ENCODE results near the gene SND1.

The SND1 gene

DNA sequence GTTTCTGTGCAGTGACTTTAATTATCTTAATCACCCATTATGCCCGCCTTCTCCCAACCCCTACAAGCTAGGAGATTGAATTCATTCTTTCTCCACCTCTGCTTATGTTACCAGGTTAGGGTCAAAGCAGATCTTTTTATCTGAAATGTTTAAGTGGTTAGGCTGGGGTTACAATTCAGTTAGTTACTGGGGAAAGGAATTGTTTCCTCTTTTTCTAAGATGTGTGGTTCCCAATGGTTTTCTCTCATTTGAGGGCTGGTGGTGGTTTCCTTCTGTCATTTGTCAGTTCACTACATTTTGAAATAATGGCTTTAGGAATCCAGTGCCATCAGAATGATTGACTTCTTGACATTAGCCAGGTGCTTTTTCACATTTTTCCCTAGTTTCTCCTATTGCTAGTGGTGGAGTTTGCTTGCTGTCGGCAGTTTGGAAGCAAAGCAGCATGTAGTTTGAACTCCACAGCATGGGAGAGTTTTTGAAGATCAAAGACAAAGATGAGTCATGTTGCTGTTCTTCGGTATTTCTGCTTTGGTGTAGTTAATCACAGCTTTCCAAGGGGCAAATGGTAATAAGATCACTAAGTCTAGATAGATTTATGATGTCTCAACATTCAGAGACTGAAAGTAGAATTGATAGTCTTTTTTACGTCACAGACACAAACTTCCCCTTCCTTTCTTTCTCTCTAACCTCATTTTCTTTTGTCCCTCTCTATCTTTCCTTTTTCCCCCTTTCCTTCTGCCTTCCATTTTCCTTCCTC lies 168.2 kb downstream of the SND1 start:
- Histone ChIP-seq H3K4me1 (ENCODE audit: control insufficient read depth in 2 of 2, insufficient read depth in 2 of 2, low read length in 2 of 2) (peaks cover 0 to 3% of the 10 kb centered on the region in 2 donors), H3K4me3 (ENCODE audit: low read length in 2 of 2) (no peak overlapping the region), H3K27ac (ENCODE audit: low read depth in 2 of 2, low read length in 2 of 2) (no peak overlapping the region), H3K9me3 (ENCODE audit: control insufficient read depth in 2 of 2, low read length in 2 of 2) (no peaks in the 10 kb centered on the region), H3K9ac (ENCODE audit: low read depth in 1 of 2, low read length in 2 of 2) (no peak overlapping the region), H3K36me3 (ENCODE audit: control insufficient read depth in 2 of 2, insufficient read depth in 2 of 2, low read length in 2 of 2) (no peaks in the 10 kb centered on the region), H3K27me3 (ENCODE audit: control insufficient read depth in 2 of 2, insufficient read depth in 2 of 2, low read length in 2 of 2) (no peaks in the 10 kb centered on the region)

DNA sequence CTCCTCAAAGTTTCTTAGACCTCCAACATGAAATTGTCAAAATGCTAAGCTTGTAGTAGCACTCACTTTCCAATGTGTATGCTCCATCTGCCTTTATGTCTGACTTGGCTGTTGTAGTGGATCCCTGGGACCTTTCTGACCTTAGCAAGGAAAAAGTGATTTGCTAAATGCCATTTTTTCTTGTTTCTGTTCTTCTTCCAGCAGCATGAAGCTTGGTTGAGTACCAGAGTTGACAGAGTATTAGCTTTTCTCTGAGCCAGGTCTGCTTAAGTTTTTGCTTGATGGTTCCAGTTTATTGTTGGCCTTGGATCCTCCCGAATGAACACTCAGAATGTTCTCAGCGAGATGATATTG lies 168.7 kb downstream of the SND1 start:
- Histone ChIP-seq H3K27ac (ENCODE audit: low read depth in 2 of 2, low read length in 2 of 2) (no peak overlapping the region), H3K9me3 (ENCODE audit: control insufficient read depth in 2 of 2, low read length in 2 of 2) (no peaks in the 10 kb centered on the region), H3K9ac (ENCODE audit: low read depth in 1 of 2, low read length in 2 of 2) (no peak overlapping the region)

GRCh38 chr7:127821146-127821545 lies 169.2 kb downstream of the SND1 start:
- Histone ChIP-seq H3K9ac (ENCODE audit: low read depth in 1 of 2, low read length in 2 of 2) (no peak overlapping the region), H3K4me1 (ENCODE audit: control insufficient read depth in 2 of 2, insufficient read depth in 2 of 2, low read length in 2 of 2) (peaks cover 0 to 3% of the 10 kb centered on the region in 2 donors), H3K27ac (ENCODE audit: low read depth in 2 of 2, low read length in 2 of 2) (no peak overlapping the region)

More for the DNA sequence above, 168.7 kb downstream of the SND1 start:
- Histone ChIP-seq H3K36me3 (ENCODE audit: control insufficient read depth in 2 of 2, insufficient read depth in 2 of 2, low read length in 2 of 2) (no peaks in the 10 kb centered on the region), H3K4me1 (ENCODE audit: control insufficient read depth in 2 of 2, insufficient read depth in 2 of 2, low read length in 2 of 2) (peaks cover 0 to 3% of the 10 kb centered on the region in 2 donors), H3K27me3 (ENCODE audit: control insufficient read depth in 2 of 2, insufficient read depth in 2 of 2, low read length in 2 of 2) (no peaks in the 10 kb centered on the region), H3K4me3 (ENCODE audit: low read length in 2 of 2) (no peak overlapping the region)

GRCh38 chr7:127822822-127823508 lies 171.0 kb downstream of the SND1 start:
- no peaks in the 10 kb centered on the region for H3K9me3 ChIP-seq (ENCODE audit: control insufficient read depth in 2 of 2, low read length in 2 of 2)
- H3K4me1 ChIP-seq (ENCODE audit: control insufficient read depth in 2 of 2, insufficient read depth in 2 of 2, low read length in 2 of 2) = peaks cover 0 to 3% of the 10 kb centered on the region in 2 donors
- no peak overlapping the region for H3K27ac ChIP-seq (ENCODE audit: low read depth in 2 of 2, low read length in 2 of 2)
- H3K4me3 ChIP-seq (ENCODE audit: low read length in 2 of 2) = no peak overlapping the region
- no peaks in the 10 kb centered on the region for H3K36me3 ChIP-seq (ENCODE audit: control insufficient read depth in 2 of 2, insufficient read depth in 2 of 2, low read length in 2 of 2)
- H3K9ac ChIP-seq (ENCODE audit: low read depth in 1 of 2, low read length in 2 of 2) = no peak overlapping the region
- no peaks in the 10 kb centered on the region for H3K27me3 ChIP-seq (ENCODE audit: control insufficient read depth in 2 of 2, insufficient read depth in 2 of 2, low read length in 2 of 2)

More at GRCh38 chr7:127821146-127821545, 169.2 kb downstream of the SND1 start:
- Histone ChIP-seq H3K27me3 (ENCODE audit: control insufficient read depth in 2 of 2, insufficient read depth in 2 of 2, low read length in 2 of 2) (no peaks in the 10 kb centered on the region), H3K9me3 (ENCODE audit: control insufficient read depth in 2 of 2, low read length in 2 of 2) (no peaks in the 10 kb centered on the region), H3K4me3 (ENCODE audit: low read length in 2 of 2) (no peak overlapping the region), H3K36me3 (ENCODE audit: control insufficient read depth in 2 of 2, insufficient read depth in 2 of 2, low read length in 2 of 2) (no peaks in the 10 kb centered on the region)

GRCh38 chr7:127824682-127825081 lies 172.7 kb downstream of the SND1 start:
- peaks cover 0 to 3% of the 10 kb centered on the region in 2 donors for H3K4me1 ChIP-seq (ENCODE audit: control insufficient read depth in 2 of 2, insufficient read depth in 2 of 2, low read length in 2 of 2)

DNA sequence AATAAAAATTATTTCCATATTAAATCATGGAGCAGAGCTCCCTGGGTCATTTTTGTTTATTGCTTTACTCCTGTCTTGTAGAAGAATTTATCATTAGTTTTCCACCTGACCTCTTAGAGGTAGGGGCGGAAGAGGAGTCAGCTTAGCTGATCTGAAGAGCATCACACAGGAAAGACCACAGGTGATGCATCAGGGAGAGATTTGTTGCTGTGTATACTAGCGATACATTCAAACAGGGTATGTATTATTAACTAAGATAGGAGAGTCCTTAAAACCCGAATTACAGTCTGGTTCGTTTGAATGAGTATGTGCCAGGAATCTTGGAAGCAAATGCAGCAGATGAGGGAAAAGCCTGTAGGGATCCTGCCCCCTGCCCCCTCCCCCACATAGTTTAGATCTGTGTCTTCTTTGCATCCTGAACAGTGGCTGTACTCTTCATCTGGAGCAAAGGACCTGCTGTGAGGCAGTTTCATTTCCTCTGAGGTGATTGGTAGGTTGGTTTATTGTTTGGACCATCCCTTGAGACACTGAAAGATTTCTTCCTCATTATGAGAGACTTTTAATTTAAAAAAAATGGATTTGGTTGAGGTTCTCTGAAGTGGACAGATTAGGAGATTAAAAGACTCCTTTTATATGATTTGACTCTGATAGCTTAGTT lies 177.0 kb downstream of the SND1 start:
- Histone ChIP-seq H3K9ac (ENCODE audit: low read depth in 1 of 2, low read length in 2 of 2) (no peak overlapping the region), H3K4me3 (ENCODE audit: low read length in 2 of 2) (no peak overlapping the region), H3K36me3 (ENCODE audit: control insufficient read depth in 2 of 2, insufficient read depth in 2 of 2, low read length in 2 of 2) (no peaks in the 10 kb centered on the region), H3K4me1 (ENCODE audit: control insufficient read depth in 2 of 2, insufficient read depth in 2 of 2, low read length in 2 of 2) (no peaks in the 10 kb centered on the region), H3K27me3 (ENCODE audit: control insufficient read depth in 2 of 2, insufficient read depth in 2 of 2, low read length in 2 of 2) (no peaks in the 10 kb centered on the region), H3K9me3 (ENCODE audit: control insufficient read depth in 2 of 2, low read length in 2 of 2) (no peaks in the 10 kb centered on the region), H3K27ac (ENCODE audit: low read depth in 2 of 2, low read length in 2 of 2) (no peak overlapping the region)

More at GRCh38 chr7:127824682-127825081, 172.7 kb downstream of the SND1 start:
- H3K9me3 ChIP-seq (ENCODE audit: control insufficient read depth in 2 of 2, low read length in 2 of 2) = no peaks in the 10 kb centered on the region
- H3K9ac ChIP-seq (ENCODE audit: low read depth in 1 of 2, low read length in 2 of 2) = no peak overlapping the region
- no peaks in the 10 kb centered on the region for H3K36me3 ChIP-seq (ENCODE audit: control insufficient read depth in 2 of 2, insufficient read depth in 2 of 2, low read length in 2 of 2)
- H3K4me3 ChIP-seq (ENCODE audit: low read length in 2 of 2) = no peak overlapping the region
- no peak overlapping the region for H3K27ac ChIP-seq (ENCODE audit: low read depth in 2 of 2, low read length in 2 of 2)
- H3K27me3 ChIP-seq (ENCODE audit: control insufficient read depth in 2 of 2, insufficient read depth in 2 of 2, low read length in 2 of 2) = no peaks in the 10 kb centered on the region

DNA sequence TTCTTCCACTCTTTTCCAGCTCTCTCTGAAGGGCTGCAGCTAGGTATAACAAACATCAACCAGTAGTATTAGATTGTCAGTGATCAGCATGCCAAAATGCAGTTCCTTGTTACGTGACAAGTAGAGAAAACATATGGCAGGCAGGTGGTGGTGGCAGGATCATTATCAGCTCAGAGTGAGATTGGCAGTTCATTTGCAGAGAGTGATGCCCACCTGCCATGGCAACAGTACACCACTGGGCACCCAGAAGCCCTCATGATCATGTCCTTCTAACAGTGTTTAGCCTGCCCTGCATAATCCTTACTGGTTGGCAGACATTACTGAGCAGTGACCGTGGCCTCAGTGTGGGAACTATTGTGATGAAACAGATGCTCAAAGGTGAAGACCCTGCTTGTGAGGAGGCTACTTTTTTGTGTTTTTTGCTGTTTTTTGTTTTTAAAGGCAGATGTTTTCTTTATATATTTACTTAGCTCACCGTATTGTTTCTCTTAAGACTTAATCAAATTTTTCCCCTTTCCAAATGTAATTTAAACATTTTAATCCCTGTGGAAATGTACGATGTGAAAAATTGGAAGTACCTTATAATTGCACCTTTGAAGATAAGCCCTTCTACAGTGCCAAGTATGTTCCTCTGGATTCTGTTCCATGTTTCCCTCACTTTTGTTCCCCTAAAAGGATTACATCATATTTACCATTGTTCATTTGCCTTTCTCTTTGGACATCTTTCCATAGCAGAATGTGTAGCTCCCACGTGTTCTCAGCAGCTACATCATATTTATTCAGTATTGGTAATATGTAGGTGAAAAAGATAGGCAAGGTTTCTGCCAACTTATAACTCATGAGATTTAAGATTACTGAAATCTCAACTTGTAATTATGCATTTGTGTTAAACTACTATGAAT lies 179.6 kb downstream of the SND1 start:
- Histone ChIP-seq H3K36me3 (ENCODE audit: control insufficient read depth in 2 of 2, insufficient read depth in 2 of 2, low read length in 2 of 2) (no peaks in the 10 kb centered on the region), H3K4me3 (ENCODE audit: low read length in 2 of 2) (no peak overlapping the region), H3K4me1 (ENCODE audit: control insufficient read depth in 2 of 2, insufficient read depth in 2 of 2, low read length in 2 of 2) (no peaks in the 10 kb centered on the region), H3K9me3 (ENCODE audit: control insufficient read depth in 2 of 2, low read length in 2 of 2) (no peaks in the 10 kb centered on the region), H3K27me3 (ENCODE audit: control insufficient read depth in 2 of 2, insufficient read depth in 2 of 2, low read length in 2 of 2) (no peaks in the 10 kb centered on the region), H3K9ac (ENCODE audit: low read depth in 1 of 2, low read length in 2 of 2) (no peak overlapping the region), H3K27ac (ENCODE audit: low read depth in 2 of 2, low read length in 2 of 2) (no peak overlapping the region)

- no peaks in the 10 kb centered on the region for H3K4me1 ChIP-seq (ENCODE audit: control insufficient read depth in 2 of 2, insufficient read depth in 2 of 2, low read length in 2 of 2)
- H3K4me3 ChIP-seq (ENCODE audit: low read length in 2 of 2) = no peak overlapping the region
- no peak overlapping the region for H3K27ac ChIP-seq (ENCODE audit: low read depth in 2 of 2, low read length in 2 of 2)
- H3K36me3 ChIP-seq (ENCODE audit: control insufficient read depth in 2 of 2, insufficient read depth in 2 of 2, low read length in 2 of 2) = no peaks in the 10 kb centered on the region
- no peak overlapping the region for H3K9ac ChIP-seq (ENCODE audit: low read depth in 1 of 2, low read length in 2 of 2)
- H3K9me3 ChIP-seq (ENCODE audit: control insufficient read depth in 2 of 2, low read length in 2 of 2) = peaks cover 0 to 3% of the 10 kb centered on the region in 2 donors
- no peaks in the 10 kb centered on the region for H3K27me3 ChIP-seq (ENCODE audit: control insufficient read depth in 2 of 2, insufficient read depth in 2 of 2, low read length in 2 of 2)
These were observed 180.6 kb downstream of the SND1 start for GRCh38 chr7:127832592-127832991.

DNA sequence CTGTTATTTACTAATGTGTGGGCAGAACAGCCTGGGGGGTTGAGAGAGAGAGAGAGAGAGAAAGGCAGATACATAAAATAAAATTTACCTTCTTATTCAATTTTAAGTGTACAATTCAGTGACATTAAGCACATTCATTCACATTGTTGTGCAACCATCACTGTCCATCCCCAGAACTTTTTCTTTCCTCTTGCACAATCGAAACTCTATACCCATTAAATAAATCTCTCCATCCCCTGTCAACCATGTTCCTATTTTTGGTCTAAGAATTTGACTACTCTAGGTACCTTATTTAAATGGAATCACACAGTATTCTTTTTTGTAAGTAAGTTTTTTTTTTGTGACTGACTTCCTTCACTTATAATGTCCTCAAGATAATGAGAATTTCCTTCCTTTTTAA lies 181.6 kb downstream of the SND1 start:
- no peaks in the 10 kb centered on the region for H3K27me3 ChIP-seq (ENCODE audit: control insufficient read depth in 2 of 2, insufficient read depth in 2 of 2, low read length in 2 of 2)
- no peak overlapping the region for H3K9ac ChIP-seq (ENCODE audit: low read depth in 1 of 2, low read length in 2 of 2)
- H3K4me1 ChIP-seq (ENCODE audit: control insufficient read depth in 2 of 2, insufficient read depth in 2 of 2, low read length in 2 of 2) = no peaks in the 10 kb centered on the region
- no peaks in the 10 kb centered on the region for H3K36me3 ChIP-seq (ENCODE audit: control insufficient read depth in 2 of 2, insufficient read depth in 2 of 2, low read length in 2 of 2)
- no peak overlapping the region for H3K27ac ChIP-seq (ENCODE audit: low read depth in 2 of 2, low read length in 2 of 2)
- H3K9me3 ChIP-seq (ENCODE audit: control insufficient read depth in 2 of 2, low read length in 2 of 2) = peaks cover 0 to 8% of the 10 kb centered on the region in 2 donors
- no peak overlapping the region for H3K4me3 ChIP-seq (ENCODE audit: low read length in 2 of 2)

All from mucosa of rectum (tissue), 2 donors.